ENCODE results near the gene PARN.

DNA sequence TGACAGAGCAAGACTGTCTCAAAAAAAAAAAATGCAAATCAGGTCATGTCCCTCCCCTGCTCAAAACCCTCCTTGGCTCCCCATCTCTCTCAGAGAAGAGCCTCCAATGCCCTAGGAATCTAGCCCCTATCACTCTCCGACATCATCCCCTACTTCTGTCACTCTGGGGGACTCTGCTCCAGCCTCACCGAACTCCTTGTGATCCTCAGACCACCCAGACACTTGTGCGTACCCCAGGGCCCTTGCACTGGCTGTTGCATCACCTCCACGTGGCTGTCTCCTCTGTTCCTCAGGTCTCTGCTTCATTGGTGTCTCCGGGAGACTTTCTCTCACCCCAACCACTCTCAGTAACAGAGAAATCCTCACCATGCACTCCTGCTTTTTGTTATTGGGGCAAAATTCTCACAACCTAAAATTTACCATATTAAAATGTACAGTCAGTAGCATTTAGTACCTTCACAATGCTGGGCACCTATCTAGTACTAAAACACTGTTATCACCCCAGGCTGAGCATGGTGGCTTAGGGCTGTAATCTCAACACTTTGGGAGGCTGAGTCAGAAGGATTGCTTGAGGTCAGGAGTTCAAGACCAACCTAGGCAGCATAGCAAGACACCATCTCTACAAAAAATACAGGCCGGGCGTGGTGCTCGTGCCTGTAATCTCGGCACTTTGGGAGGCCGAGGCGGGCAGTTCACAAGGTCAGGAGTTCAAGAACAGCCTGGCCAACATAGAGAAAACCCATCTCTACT, 48.9 kb upstream of the PARN start:
- TF ChIP-seq CTCF (conservative IDR thresholded peaks at IDR 0.05; ENCODE audit: low read depth in 2 of 2) (no peak), CREB1 (CRISPR knock-in tag; IDR thresholded peaks at IDR 0.05; ENCODE audit: low read depth) (no peak), EZH2 (IDR thresholded peaks at IDR 0.05; ENCODE audit: low read depth, unreplicated experiment) (no peak), POLR2AphosphoS5 (IDR thresholded peaks at IDR 0.05; ENCODE audit: low read depth) (no peak), JUNB (IDR thresholded peaks at IDR 0.05; ENCODE audit: unreplicated experiment) (no peak), EZH2phosphoT487 (IDR thresholded peaks at IDR 0.05; ENCODE audit: unreplicated experiment) (no peak), ETS1 (IDR thresholded peaks at IDR 0.05) (no peak)
- TF ChIP-seq, protein P1, sequence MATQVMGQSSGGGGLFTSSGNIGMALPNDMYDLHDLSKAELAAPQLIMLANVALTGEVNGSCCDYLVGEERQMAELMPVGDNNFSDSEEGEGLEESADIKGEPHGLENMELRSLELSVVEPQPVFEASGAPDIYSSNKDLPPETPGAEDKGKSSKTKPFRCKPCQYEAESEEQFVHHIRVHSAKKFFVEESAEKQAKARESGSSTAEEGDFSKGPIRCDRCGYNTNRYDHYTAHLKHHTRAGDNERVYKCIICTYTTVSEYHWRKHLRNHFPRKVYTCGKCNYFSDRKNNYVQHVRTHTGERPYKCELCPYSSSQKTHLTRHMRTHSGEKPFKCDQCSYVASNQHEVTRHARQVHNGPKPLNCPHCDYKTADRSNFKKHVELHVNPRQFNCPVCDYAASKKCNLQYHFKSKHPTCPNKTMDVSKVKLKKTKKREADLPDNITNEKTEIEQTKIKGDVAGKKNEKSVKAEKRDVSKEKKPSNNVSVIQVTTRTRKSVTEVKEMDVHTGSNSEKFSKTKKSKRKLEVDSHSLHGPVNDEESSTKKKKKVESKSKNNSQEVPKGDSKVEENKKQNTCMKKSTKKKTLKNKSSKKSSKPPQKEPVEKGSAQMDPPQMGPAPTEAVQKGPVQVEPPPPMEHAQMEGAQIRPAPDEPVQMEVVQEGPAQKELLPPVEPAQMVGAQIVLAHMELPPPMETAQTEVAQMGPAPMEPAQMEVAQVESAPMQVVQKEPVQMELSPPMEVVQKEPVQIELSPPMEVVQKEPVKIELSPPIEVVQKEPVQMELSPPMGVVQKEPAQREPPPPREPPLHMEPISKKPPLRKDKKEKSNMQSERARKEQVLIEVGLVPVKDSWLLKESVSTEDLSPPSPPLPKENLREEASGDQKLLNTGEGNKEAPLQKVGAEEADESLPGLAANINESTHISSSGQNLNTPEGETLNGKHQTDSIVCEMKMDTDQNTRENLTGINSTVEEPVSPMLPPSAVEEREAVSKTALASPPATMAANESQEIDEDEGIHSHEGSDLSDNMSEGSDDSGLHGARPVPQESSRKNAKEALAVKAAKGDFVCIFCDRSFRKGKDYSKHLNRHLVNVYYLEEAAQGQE (IDR thresholded peaks at IDR 0.05; ENCODE audit: unreplicated experiment), result no peak

All from GM23338 (cell line).